HEK293 (cell line): ENCODE data around the gene BCL2.

Experiments
- CTCF ChIA-PET: fragments of 350-600 bp; formaldehyde crosslinking; extraction: SDS; loops from one replicate; lab custom pipeline; 2021; ENCODE audit warnings: antibody characterized with exemption; lab: Yijun Ruan, JAX
- POLR2A ChIA-PET: fragments of 300-600 bp; formaldehyde crosslinking; extraction: SDS; loops from one replicate; lab custom pipeline; 2020; ENCODE audit warnings: antibody characterized with exemption, inconsistent platforms; lab: Yijun Ruan, JAX
- H3K27ac ChIP-seq: fragments of 200-500 bp; sonication (Bioruptor generic); 2 replicates; pipeline ENCODE4 v1.5.1; 2014; ENCODE audit warnings: low read depth, low read length, control low read depth, inconsistent platforms; ENCODE audit errors: extremely low read depth
- H3K36me3 ChIP-seq, 2 experiments: fragments of 200-500 bp in 1 of 2; sonication (Bioruptor generic) in 1 of 2; 1 replicate in 1 of 2; 2 replicates in 1 of 2; pipeline ENCODE4 v1.5.1; 2014 to 2017; ENCODE audit warnings: inconsistent platforms in 2 of 2, low read length in 2 of 2; ENCODE audit not compliant: control insufficient read depth in 2 of 2, insufficient read depth in 1 of 2
- H3K4me1 ChIP-seq: fragments of 200-500 bp; sonication (Bioruptor generic); 2 replicates; pipeline ENCODE4 v1.5.1; 2014; ENCODE audit warnings: mild to moderate bottlenecking, low read length, inconsistent platforms; ENCODE audit not compliant: control insufficient read depth, insufficient read depth
- H3K4me3 ChIP-seq: 2 replicates; pipeline ENCODE4 v1.5.1; 2011; ENCODE audit warnings: low read depth, mild to moderate bottlenecking, control low read depth, low read length, moderate library complexity
- H3K9me3 ChIP-seq: fragments of 200-500 bp; sonication (Bioruptor generic); 2 replicates; pipeline ENCODE4 v1.5.1; 2014; ENCODE audit warnings: low read depth, low read length, inconsistent platforms; ENCODE audit not compliant: control insufficient read depth, insufficient read depth
- EGR2 ChIP-seq: fragments of 450-650 bp; formaldehyde crosslinking; IDR thresholded peaks from 2 replicates; pipeline ENCODE4 v1.5.1; 2016; ENCODE audit warnings: low read depth, missing biosample characterization, missing genetic modification characterization
- KLF10 ChIP-seq: fragments of 450-650 bp; IDR thresholded peaks from 2 replicates; pipeline ENCODE4 v1.5.1; 2018; ENCODE audit warnings: missing biosample characterization, mild to moderate bottlenecking, missing genetic modification characterization
- KLF17 ChIP-seq: fragments of 450-650 bp; formaldehyde crosslinking; IDR thresholded peaks from 2 replicates; pipeline ENCODE4 v1.5.1; 2016; ENCODE audit warnings: missing biosample characterization, missing genetic modification characterization
- PRDM4 ChIP-seq: fragments of 450-650 bp; formaldehyde crosslinking; IDR thresholded peaks from 2 replicates; pipeline ENCODE4 v1.5.1; 2017; ENCODE audit warnings: missing biosample characterization, missing genetic modification characterization
- SALL2 ChIP-seq: fragments of 450-650 bp; formaldehyde crosslinking; IDR thresholded peaks from 2 replicates; pipeline ENCODE4 v1.5.0; 2017; ENCODE audit warnings: missing biosample characterization, mild to moderate bottlenecking, missing genetic modification characterization, borderline replicate concordance
- SETDB1 ChIP-seq: IDR thresholded peaks from one replicate; pipeline ENCODE4 v1.6.1; 2017; ENCODE audit warnings: mild to moderate bottlenecking, low read length, moderate library complexity, mixed read lengths; ENCODE audit not compliant: insufficient read length
- TRIM28 ChIP-seq: IDR thresholded peaks from 2 replicates; pipeline ENCODE4 v1.6.1; 2011; ENCODE audit warnings: low read length, control low read depth, borderline replicate concordance
- ZBTB17 ChIP-seq: fragments of 450-650 bp; formaldehyde crosslinking; IDR thresholded peaks from 2 replicates; pipeline ENCODE4 v1.5.1; 2016; ENCODE audit warnings: missing biosample characterization, missing genetic modification characterization
- ZEB2 ChIP-seq: fragments of 450-650 bp; formaldehyde crosslinking; IDR thresholded peaks from 2 replicates; pipeline ENCODE4 v1.5.1; 2016; ENCODE audit warnings: missing biosample characterization, missing genetic modification characterization
- ZFHX2 ChIP-seq: fragments of 450-650 bp; formaldehyde crosslinking; conservative IDR thresholded peaks from 2 replicates; pipeline ENCODE4 v1.5.1; 2016; ENCODE audit warnings: missing biosample characterization, missing genetic modification characterization
- ZNF133 ChIP-seq: fragments of 450-650 bp; formaldehyde crosslinking; IDR thresholded peaks from 2 replicates; pipeline ENCODE4 v1.5.1; 2016; ENCODE audit warnings: missing biosample characterization, missing genetic modification characterization
- ZNF19 ChIP-seq: fragments of 450-650 bp; formaldehyde crosslinking; IDR thresholded peaks from 2 replicates; pipeline ENCODE4; 2016; ENCODE audit warnings: missing biosample characterization, missing genetic modification characterization, low read depth
- ZNF335 ChIP-seq: fragments of 450-650 bp; formaldehyde crosslinking; conservative IDR thresholded peaks from 2 replicates; pipeline ENCODE4 v1.5.1; 2016; ENCODE audit warnings: missing biosample characterization, missing genetic modification characterization
- ZNF366 ChIP-seq: fragments of 450-650 bp; formaldehyde crosslinking; conservative IDR thresholded peaks from 2 replicates; pipeline ENCODE4 v1.5.1; 2016; ENCODE audit warnings: missing biosample characterization, missing genetic modification characterization
- ZNF510 ChIP-seq: fragments of 450-650 bp; formaldehyde crosslinking; IDR thresholded peaks from 2 replicates; pipeline ENCODE4 v1.5.1; 2018; ENCODE audit warnings: mild to moderate bottlenecking, missing genetic modification characterization, missing biosample characterization; ENCODE audit not compliant: insufficient replicate concordance
- ZNF521 ChIP-seq: fragments of 450-650 bp; formaldehyde crosslinking; IDR thresholded peaks from 2 replicates; pipeline ENCODE4 v1.5.1; 2017; ENCODE audit warnings: missing biosample characterization, mild to moderate bottlenecking, missing genetic modification characterization
- ZNF624 ChIP-seq: fragments of 450-650 bp; formaldehyde crosslinking; IDR thresholded peaks from 2 replicates; pipeline ENCODE4 v1.5.1; 2017; ENCODE audit warnings: missing biosample characterization, missing genetic modification characterization
- ZNF645 ChIP-seq: fragments of 450-650 bp; formaldehyde crosslinking; IDR thresholded peaks from 2 replicates; pipeline ENCODE4; 2016; ENCODE audit warnings: missing biosample characterization, missing genetic modification characterization
- ZNF768 ChIP-seq: fragments of 450-650 bp; formaldehyde crosslinking; IDR thresholded peaks from 2 replicates; pipeline ENCODE4 v1.5.1; 2018; ENCODE audit warnings: missing biosample characterization, mild to moderate bottlenecking, missing genetic modification characterization
- ZNF776 ChIP-seq: fragments of 450-650 bp; formaldehyde crosslinking; IDR thresholded peaks from 2 replicates; pipeline ENCODE4 v1.5.0; 2017; ENCODE audit warnings: missing biosample characterization, missing genetic modification characterization, borderline replicate concordance
- ZNF843 ChIP-seq: fragments of 450-650 bp; formaldehyde crosslinking; IDR thresholded peaks from 2 replicates; pipeline ENCODE4 v1.5.1; 2016; ENCODE audit warnings: missing biosample characterization, missing genetic modification characterization
- ZSCAN23 ChIP-seq: fragments of 450-650 bp; formaldehyde crosslinking; IDR thresholded peaks from 2 replicates; pipeline ENCODE4 v1.5.1; 2016; ENCODE audit warnings: missing biosample characterization, missing genetic modification characterization
- TF ChIP-seq, protein P1 (sequence below): fragments of 450-650 bp; formaldehyde crosslinking; IDR thresholded peaks from 2 replicates; pipeline ENCODE4 v1.5.1; 2017; ENCODE audit warnings: missing biosample characterization, mild to moderate bottlenecking, missing genetic modification characterization, moderate library complexity
- TF ChIP-seq, protein P2 (sequence below): fragments of 450-650 bp; formaldehyde crosslinking; IDR thresholded peaks from 2 replicates; pipeline ENCODE4 v1.5.1; 2016; ENCODE audit warnings: missing biosample characterization, missing genetic modification characterization

BCL2 gene

GRCh38 chr18:63232826-63233225, 86.7 kb downstream of the BCL2 start:
- Histone ChIP-seq H3K9me3 (no peaks in the 10 kb centered on the region), H3K36me3 (no peaks in the 10 kb centered on the region), H3K4me1 (peaks cover 4% of the 10 kb centered on the region), H3K4me3 (no peak overlapping the region), H3K27ac (no peak overlapping the region)
- no peak for TF ChIP-seq ZNF521
- TF ChIP-seq TRIM28, result no peak
- TF ChIP-seq KLF17 (tag by site-specific recombination), result no peak
- TF ChIP-seq SALL2, result no peak
- TF ChIP-seq ZNF510, result no peak
- TF ChIP-seq ZNF645 (tag by site-specific recombination), result no peak
- no peak for TF ChIP-seq PRDM4 (tag by site-specific recombination)
- TF ChIP-seq ZEB2 (tag by site-specific recombination), result no peak
- no peak for TF ChIP-seq SETDB1
- no peak for TF ChIP-seq ZNF335 (tag by site-specific recombination)
- TF ChIP-seq ZNF843 (tag by site-specific recombination), result no peak
- TF ChIP-seq ZNF366 (tag by site-specific recombination), result no peak
- TF ChIP-seq ZFHX2 (tag by site-specific recombination), result no peak
- TF ChIP-seq KLF10 (tag by site-specific recombination), result no peak
- TF ChIP-seq ZNF133 (tag by site-specific recombination), result no peak
- ChIA-PET POLR2A (no interaction called here), CTCF (no interaction called here)

GRCh38 chr18:63229971-63230370, 89.6 kb downstream of the BCL2 start:
- TF ChIP-seq ZSCAN23 (tag by site-specific recombination) (no peak), ZNF776 (0 out of 2 replicates have a peak, but pooled peaks have one; percentile 9)
- Histone ChIP-seq H3K36me3 (no peaks in the 10 kb centered on the region), H3K4me3 (no peak overlapping the region), H3K9me3 (no peaks in the 10 kb centered on the region), H3K27ac (no peak overlapping the region), H3K4me1 (no peaks in the 10 kb centered on the region)
- CTCF ChIA-PET, result no interaction called here
- POLR2A ChIA-PET, result no interaction called here

- no peak overlapping the region for H3K27ac ChIP-seq
- TF ChIP-seq ZNF19 (tag by site-specific recombination) (no peak), ZBTB17 (tag by site-specific recombination) (no peak), ZNF768 (tag by site-specific recombination) (no peak), EGR2 (tag by site-specific recombination) (no peak), ZNF624 (tag by site-specific recombination) (no peak)
- TF ChIP-seq, protein P1, sequence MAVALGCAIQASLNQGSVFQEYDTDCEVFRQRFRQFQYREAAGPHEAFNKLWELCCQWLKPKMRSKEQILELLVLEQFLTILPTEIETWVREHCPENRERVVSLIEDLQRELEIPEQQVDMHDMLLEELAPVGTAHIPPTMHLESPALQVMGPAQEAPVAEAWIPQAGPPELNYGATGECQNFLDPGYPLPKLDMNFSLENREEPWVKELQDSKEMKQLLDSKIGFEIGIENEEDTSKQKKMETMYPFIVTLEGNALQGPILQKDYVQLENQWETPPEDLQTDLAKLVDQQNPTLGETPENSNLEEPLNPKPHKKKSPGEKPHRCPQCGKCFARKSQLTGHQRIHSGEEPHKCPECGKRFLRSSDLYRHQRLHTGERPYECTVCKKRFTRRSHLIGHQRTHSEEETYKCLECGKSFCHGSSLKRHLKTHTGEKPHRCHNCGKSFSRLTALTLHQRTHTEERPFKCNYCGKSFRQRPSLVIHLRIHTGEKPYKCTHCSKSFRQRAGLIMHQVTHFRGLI (tag by site-specific recombination), result no peak
- TF ChIP-seq, protein P2, sequence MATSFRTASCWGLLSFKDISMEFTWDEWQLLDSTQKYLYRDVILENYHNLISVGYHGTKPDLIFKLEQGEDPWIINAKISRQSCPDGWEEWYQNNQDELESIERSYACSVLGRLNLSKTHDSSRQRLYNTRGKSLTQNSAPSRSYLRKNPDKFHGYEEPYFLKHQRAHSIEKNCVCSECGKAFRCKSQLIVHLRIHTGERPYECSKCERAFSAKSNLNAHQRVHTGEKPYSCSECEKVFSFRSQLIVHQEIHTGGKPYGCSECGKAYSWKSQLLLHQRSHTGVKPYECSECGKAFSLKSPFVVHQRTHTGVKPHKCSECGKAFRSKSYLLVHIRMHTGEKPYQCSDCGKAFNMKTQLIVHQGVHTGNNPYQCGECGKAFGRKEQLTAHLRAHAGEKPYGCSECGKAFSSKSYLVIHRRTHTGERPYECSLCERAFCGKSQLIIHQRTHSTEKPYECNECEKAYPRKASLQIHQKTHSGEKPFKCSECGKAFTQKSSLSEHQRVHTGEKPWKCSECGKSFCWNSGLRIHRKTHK (tag by site-specific recombination), result no peak
- H3K4me1 ChIP-seq, result no peaks in the 10 kb centered on the region
- no peak overlapping the region for H3K4me3 ChIP-seq
- H3K36me3 ChIP-seq, result no peaks in the 10 kb centered on the region
- H3K9me3 ChIP-seq, result no peaks in the 10 kb centered on the region
- ChIA-PET POLR2A (no interaction called here), CTCF (interaction anchor here (0.6 to 1.0 kb wide), 3 partner anchors 22 to 98 kb away, joined by 3 to 5 read pairs (median 3); no protein-coding TSS in a partner anchor)
These were observed 94.1 kb downstream of the BCL2 start for GRCh38 chr18:63225434-63225833.
